Activated CD4-positive, CD25-positive, alpha-beta regulatory T cell treated with anti-CD3 and anti-CD28 coated beads, Interleukin-2, amount 50 U/mL, for 24 hours (primary cell): Measurements from ENCODE around the gene UBAC2.

Source experiments
- ATAC-seq, 2 donors: fragments of 150-1000 bp; cut with Tn5 transposase; one replicate each; pipeline ENCODE4 v1.10.0; 2021; ENCODE audit warnings: mild to moderate bottlenecking in 1 of 2, moderate library complexity in 1 of 2

UBAC2 gene, protein sequence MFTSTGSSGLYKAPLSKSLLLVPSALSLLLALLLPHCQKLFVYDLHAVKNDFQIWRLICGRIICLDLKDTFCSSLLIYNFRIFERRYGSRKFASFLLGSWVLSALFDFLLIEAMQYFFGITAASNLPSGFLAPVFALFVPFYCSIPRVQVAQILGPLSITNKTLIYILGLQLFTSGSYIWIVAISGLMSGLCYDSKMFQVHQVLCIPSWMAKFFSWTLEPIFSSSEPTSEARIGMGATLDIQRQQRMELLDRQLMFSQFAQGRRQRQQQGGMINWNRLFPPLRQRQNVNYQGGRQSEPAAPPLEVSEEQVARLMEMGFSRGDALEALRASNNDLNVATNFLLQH

DNA sequence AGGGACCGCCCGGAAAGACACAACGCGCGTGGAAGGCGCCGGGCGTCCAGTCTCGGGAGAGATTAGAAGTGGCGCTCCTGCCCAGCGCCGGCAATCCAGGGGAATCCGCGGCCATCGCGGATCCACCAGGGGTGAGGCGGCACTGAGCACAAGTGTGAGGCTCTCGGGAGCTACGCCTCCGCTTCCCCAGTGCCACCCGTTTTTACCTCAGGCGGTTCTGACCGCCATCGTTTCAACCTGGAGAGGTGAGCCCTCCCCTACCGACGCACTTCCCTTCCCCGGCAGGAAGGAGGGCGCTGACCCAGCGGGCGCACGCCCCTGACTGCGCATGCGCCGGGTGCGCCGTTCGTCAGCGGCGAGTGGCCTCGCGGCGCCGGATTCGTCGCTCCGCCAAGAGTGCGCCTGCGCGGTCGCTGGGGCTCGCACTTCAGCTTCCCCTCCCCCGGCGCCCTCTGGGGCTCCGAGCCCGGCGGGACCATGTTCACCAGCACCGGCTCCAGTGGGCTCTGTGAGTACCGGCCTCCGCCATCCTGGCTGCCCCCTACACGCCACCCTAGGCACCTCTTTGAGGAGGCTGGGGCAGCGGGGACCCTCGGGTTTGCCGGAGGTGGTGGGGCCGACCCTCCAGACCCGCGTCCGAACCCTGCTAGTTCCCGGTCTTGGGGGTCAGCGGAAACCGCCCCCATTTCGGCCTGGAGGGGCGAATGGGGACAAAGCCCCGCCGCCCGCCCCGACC, at the start of gene UBAC2:
Gene UBAC2, plus strand, starts transcription at position 423 of the 736 bp plus-strand sequence. Its CDS starts 55 bp downstream, at position 478.
- ATAC-seq = peak; percentile 76 to 84

DNA sequence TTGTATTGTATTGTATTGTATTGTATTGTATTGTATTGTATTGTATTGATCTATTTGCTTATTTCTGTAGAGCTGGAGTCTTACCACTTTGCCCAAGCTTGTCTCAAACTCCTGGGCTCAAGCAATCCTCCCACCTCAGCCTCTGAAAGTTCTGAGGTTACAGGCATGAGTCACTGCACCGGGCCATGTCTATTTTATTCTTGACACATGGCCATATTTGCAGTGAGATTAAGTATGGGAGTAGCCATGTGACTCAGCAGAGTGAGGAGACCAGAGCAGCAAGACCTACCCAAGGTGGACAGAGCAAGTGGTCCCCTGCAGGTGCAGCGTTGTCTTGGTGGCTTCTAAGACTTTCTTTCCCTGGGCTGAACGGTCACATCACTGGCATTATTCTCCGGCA, 49.1 kb upstream of the UBAC2 start:
- ATAC-seq = peak in 1 of 2 donors; percentile 62

DNA sequence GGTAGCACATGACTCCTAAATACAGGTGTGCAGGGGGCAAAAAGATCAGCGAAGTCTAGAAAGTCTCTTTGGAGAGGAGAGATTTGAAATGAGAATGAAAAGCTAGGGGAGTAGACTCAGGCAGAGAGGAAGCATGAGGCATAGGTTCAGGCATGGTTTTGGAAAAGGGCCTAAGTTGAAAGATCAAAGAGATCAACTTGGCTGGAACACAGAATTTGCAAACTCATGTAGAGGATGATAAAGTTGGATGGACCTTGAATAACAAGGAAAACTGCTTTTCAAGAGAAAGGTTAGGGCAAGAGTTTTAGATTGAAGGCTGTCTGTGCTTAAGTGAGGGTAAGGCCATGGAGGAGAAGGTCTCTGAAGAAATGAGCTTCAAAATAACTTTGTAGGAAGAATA, 47.4 kb upstream of the UBAC2 start:
- no peak for ATAC-seq

DNA sequence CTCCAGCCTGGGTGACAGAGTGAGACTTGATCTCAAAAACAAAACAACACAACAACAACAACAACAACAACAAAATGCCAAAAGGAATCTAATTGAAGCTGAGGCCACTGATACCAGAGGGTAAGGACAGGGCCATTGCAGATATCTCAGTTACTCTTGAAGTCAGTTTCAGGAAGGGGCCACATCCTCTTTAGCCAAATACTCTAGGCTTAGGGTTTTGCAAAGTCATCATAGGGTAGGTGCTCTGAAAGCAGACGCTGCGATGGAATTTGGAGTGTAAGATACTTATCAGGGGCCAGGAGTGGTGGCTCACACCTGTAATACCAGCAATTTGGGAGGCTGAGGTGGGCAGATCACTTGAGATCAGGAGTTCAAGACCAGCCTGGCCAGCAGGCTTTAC, 46.6 kb upstream of the UBAC2 start:
- ATAC-seq = no peak

DNA sequence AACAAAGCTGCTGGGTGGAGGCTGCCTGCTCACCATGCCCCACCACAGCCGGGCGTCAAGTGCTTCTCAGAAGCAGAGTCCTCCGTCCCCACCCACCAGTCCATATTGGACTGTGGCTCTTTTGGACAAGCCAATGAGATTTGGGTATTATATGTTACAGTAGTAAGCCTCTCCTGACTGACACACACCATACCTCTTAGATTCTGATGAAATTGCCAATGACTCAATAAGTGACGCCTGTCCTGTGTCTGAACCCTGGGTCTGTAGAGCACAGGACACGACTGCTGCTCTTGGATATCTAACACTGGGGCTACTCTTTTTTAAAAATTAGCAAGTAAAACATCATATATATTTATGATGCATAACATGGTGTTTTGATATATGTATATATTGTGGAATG, 44.8 kb upstream of the UBAC2 start:
- peak in 1 of 2 donors; percentile 17 for ATAC-seq

DNA sequence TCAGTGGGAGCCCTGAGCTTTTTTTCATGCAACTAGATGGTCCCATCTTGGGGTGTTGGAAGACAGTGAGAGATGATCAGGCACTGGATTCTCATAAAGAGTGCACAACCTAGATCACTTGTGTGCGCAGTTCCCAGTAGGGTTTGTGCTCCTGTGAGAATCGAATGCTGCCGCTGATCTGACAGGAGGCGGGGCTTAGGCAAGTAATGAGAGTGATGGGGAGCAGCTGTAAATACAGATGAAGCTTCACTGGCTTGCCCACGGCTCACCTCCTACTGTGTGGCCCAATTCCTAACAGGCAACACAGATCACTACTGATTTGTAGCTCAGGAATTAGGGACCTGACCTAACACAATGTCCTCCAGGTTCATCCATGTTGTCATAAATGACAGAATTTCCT, 43.6 kb upstream of the UBAC2 start:
- no peak for ATAC-seq

DNA sequence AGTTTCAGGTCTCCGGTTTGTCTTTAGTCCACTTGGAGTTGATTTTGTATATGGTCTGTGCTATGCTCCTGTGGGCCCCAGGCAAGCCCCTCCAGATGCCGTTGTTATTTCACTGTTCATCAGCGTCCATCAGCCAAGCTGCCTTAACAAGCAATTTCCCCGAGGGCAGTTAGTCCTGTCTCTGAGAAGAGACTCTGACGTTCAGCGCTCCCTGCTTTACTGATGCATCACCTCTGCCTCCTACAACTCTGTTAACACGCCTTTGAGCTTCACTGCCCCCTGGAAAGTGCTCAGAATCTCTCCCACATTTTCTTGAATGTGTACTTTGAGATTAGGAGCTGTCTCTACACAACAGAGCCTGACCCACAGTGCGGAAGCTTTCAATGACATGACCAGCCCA, 41.8 kb upstream of the UBAC2 start:
- no peak for ATAC-seq

DNA sequence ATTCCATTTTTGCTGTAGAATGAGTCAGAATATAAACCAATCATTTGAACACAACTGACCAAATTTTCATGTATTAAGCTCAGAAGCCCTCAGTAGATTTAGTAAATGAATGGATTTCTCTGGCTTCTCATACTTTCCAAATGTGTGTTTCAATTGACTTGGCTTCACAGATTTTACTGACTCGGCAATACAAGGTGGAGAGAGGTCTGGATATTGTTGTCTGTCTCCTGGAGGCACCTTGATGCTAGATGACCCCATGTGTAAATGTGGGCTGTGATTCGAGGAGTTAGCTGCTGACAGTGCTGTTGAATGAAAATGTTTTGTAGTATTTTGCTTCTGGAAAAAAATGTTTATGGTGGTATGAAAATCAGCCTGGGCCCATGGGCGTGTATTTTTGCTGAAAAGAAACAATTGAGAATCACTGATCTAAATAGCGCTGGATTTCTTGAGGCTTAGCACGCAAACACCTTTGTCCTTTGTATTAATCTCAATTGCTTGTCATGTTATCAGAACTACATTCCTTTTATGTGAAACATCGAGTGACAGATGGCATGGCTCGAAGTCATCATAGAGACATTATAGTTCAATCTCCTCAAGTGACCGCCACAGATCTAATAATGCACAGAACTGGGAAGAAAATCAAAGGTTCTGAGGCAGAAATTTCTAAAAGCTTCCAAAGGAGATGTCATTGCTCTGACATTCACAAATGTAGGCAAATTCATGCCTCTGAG, 41.2 kb upstream of the UBAC2 start:
- ATAC-seq = no peak

DNA sequence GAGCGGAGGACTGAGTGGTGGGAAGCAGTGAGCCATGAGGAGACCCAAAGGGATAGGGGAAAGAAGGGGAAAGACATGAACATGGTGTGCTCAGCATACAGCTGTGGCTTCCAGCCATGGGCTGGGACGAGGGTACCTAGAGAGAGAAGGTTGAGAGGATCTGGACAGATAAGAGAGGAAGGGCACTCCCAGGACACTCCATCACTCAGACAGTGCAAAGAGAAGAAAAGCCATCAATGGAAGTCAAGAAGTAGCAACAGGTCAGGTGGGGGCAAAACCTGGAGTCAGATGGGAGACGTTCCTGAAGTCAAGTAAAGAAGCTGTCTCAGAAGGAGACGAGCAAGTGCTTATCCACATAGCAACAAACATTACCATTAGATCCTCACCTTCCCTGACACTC, 40.2 kb upstream of the UBAC2 start:
- no peak for ATAC-seq

DNA sequence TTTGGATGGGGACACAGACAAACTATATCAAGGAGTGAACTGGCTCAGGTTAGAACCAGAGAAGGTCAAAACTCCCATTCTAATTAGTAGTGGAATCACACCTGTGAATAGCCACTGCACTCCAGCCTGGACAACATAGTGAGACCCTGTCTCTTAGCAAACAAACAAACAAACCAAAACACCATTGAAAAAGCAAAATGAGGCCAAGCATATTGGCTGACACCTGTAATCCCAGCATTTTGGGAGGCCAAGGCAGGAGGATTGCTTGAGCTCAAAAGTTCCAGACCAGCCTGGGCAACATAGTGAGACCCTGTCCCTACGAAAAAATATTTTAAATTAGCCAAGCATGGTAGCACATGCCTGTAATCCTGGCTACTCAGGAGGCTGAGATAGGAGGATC, 39.1 kb upstream of the UBAC2 start:
- no peak for ATAC-seq

DNA sequence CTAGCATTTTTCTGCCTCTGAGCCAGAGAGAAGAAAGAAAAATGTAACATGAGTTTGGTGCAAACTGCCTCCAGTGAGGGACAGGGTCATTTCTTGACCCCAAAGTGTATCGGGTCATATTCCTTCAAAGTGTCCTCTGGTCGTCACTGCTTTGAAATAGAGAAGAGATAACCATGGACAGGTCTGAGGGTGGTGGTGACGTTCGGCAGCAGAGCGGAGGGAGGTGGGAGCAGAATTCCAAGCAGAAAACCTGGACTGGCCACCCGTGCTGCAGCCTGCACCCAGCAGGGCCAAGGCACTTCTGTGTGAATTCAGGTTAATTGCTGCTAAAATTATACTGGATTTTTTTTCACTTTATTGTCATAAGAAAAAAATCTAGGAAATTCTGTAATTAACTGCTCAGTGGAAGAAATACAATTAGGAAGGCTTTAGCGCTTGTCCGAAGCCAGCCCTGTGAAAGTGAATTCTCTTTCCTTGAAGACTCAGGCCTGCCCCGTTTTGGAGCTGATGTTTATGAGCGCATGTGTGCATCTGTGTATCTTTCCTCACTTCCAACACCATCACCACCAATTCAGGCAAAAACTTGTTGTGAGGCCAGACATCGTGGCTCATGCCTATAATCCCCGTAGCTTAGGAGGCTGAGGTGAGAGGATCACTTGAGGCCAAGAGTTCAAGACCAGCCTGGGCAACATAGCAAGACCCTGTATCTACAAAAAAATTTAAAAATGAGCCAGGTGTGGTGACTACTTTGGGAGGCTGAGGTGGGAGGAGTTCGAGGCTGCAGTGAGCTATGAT, 37.9 kb upstream of the UBAC2 start:
- no peak for ATAC-seq

DNA sequence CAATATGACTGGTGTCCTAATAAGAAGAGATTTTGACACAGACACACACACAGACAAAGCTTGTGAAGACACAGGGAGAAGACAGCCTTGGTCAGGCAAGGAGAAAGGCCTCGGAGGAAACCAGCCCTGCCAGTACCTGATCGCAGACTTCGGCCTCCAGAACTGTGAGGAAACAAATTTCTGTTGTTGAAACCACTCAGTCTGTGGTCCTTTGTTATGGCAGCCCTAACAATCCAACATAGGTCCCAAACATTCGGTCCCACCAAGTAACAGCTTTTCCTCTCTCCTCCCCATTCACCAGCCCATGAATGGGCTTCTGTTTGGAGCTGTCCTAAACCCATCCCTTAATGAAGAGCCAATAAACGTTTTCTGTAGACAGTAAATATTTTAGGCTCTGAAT, 36.4 kb upstream of the UBAC2 start:
- no peak for ATAC-seq

DNA sequence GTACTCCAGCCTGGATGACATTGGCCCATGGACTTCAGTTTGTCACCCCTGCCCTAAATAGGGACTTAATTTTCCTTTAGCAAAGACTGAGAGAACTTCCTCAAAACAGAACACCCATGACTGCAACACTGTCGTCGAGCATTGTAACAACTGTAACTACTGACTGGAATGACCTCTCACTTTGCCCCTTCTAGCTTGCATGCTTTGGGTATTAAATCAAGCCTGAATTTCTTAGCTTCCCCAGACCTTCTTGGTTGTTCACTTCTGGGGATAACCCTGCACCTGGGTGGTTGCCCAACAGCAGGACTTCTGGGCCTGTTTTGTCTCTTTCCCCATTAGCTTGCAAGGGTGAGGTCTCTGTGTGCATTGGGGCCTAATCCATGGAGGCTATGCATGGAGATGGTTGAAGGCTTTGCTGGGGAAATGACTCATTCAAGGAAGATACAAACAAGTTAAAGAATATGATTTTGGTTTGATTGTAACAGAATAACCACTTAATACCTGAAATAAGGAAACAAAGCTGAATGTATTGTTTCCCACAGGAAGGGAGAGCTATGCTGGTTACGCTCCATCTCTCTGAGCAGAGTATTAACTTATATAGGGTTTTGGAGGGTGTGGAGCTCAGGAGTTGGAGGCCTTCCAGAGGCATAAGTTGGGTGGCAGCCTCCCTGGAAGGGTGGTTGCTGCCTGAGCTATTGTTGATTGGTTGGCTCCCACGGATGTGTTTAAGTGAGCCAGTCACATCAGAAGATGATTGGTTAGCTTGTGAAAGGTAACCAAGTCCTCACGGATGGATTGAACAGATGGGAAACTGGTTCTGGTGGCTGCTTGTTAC, 34.7 kb upstream of the UBAC2 start:
- no peak for ATAC-seq

DNA sequence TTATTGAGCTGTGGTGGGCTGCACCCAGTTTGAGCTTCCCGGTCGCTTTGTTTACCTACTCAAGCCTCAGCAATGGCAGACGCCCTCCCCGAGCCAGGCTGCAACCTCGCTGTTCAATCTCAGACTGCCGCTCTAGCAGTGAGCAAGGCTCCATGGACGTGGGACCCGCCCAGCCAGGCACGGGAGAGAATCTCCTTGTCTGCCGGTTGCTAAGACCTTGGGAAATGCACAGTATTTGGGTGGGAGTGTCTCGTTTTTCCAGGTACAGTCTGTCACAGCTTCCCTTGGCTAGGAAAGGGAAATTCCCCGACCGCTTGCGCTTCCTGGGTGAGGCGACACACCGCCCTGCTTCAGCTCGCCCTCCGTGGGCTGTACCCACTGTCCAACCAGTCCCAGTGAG, 27.7 kb upstream of the UBAC2 start:
- ATAC-seq = no peak

DNA sequence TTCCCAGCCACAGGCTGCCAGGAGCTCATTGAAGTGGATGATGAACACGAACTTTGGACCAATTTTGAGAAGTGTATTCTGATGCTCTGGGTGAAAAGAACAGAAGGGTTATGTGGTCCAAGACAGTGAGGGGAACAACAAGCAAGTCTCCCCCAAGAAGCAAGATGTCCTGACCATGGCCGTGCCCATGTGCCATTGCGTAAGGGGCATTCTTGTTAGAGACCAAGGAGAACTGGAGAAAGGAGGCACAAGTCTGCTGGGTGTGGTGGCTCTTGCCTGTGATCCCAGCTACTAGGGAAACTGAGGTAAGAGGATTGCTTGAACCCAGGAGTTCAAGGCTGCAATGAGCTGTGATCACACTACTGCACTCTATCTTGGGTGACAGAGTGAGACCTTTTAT, 27.0 kb upstream of the UBAC2 start:
- ATAC-seq = no peak

DNA sequence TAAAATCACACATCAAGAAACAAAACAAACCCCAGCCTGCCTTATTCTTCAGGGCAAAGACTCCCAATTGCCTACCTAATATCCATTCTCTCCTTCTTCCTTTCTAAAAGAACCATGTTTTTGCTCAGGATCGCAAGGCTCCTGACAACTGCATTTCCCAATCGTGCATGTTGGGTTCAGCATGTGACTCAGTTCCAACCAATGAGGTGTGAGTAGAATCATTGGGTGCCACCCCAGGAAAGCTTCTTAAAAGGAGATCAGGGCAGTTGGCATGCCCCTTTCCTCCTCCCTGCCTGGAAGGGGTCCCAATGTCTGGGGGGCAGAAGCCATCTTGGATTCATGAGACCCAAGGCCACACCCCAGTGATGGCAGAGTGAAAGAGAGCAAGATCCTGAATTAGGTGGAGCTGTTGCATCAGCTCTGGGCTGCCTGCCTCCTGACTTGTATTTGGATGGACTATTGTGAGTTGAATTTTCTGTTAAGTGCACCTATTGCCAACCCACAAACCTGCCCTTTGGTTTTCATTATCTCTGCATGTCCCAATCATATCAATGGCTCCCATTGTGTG, 26.0 kb upstream of the UBAC2 start:
- no peak for ATAC-seq

DNA sequence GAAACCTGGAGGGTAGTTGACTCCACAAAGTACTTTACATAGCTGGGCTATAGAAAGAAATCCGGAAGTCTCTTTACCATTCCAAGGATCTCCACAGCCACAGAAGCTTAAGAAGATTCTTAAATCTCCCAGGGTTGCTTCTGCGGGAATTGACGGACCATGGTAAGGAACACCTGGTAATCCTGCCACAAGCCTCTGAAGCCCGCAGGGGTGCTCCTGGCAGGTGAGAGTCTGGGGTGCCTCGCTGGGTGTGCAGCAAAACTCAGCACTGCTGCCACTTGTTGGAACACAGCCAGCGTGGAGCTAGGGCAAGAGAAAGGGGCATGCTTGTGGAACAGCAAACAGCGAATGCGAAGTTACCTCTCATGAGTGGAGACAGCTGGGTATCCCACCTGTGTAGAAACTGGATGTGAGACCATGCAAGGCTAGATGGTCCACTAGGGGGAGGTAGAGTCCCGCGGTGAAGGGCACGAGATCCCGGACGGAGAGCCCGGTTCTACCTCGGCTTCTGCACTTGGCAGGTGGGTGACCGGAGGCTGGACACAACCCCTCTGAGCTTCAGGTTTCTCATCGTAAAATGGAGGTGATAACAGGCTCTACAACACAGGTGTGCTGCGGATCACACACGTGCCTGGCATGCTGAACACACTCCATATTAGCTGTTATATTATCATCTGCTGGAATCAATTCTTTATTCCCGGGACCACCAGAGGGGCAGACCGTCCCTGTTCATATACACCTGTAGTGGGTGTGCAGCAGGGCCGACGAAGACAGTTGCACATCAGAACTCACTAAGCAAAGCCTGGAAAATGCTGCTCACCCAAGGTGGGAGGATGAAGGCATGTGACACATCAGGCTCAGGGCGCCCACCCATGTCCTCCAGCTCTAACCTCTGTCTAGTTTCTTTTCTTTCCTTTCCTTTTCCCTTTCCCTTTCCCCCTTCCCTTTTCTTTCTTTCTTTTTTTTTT, 24.1 kb upstream of the UBAC2 start:
- ATAC-seq = peak; percentile 88 to 90

DNA sequence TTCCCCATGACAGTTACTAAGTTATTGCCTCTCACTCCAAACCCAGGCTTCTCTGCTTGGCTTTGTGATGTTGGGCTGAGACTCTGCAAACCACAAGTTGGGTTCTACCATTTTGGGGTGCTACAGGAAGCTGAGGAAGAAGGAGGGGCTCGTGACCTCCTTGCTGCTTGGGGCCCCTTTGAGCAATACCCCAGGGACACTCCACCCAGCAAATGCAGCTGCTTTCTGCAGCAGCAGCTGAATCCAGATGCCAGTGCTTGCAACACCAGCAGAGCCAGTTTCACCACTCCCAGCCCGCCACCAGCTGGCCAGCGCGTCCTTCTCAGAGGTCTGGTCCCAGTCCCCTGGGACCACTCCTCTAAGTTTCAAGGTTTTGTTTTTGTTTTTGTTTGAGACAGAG, 22.0 kb upstream of the UBAC2 start:
- no peak for ATAC-seq

DNA sequence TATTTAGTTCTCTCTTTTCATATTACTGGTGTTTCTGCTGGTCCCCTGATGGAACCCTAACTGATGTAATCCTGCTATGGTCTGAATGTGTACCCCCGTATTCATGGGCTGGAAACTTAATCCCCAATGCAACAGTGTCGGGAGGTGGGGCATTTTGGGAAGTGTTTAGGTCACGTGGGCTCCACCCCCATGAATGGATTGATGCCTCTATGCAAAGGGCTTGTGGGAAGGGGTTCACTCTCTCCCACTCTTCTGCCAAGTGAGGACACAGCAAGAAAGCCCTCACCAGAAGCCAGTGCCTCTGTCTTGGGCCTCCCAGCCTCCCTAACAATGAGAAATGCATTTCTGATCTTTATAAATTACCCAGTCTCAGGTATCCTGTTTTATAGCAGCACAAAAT, 21.2 kb upstream of the UBAC2 start:
- no peak for ATAC-seq

DNA sequence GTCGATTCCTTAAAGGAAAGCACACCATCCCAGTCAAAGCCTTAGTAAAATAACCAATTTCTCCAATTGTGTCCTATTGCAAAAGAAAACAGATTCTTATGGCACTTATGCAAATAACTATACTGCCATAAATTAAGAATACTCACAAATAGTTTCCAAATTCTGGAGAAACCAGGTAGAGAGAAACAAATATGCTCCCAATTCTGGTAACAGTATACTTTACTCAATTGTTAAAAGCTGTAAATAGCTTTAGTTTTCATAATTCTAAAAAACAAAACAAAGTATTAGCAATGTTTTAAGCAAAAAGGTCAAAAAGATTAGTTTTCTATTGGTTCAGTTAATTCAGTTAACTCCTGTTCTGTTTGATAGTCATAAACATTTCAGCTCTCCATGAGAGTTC, 18.2 kb upstream of the UBAC2 start:
- no peak for ATAC-seq
